Fibroblast of the aortic adventitia (primary cell): Measurements from ENCODE around the gene CAMK2B. TPM values are rescaled to one million over a fixed set of nuclear protein-coding genes. Genes with fewer than 3 reads are reported as not detected.

Experiments used
- DNase-seq: peaks from one replicate; pipeline ENCODE4 v3.0.0-alpha.2; 2010; ENCODE audit warnings: low read depth
- H3K4me3 ChIP-seq: 2 replicates; pipeline ENCODE4 v1.5.1; 2011; ENCODE audit warnings: low read depth, mild to moderate bottlenecking, control low read depth, low read length, moderate library complexity
- total RNA-seq: library from RNA; depleted of rRNA; stranded (reverse); fragments of >200 nt; gene quantifications from 2 replicates; pipeline ENCODE4 v1.2.3, GENCODE V29; 2012; ENCODE audit warnings: low replicate concordance
- TF ChIP-seq, protein P1 (sequence below): IDR thresholded peaks from 2 replicates; pipeline ENCODE4 v1.5.1; 2011; ENCODE audit warnings: mild to moderate bottlenecking, low read length, control low read depth, inconsistent platforms; ENCODE audit not compliant: insufficient read depth

CAMK2B gene
- total RNA-seq, 1 donor, result 6.4 TPM

DNA sequence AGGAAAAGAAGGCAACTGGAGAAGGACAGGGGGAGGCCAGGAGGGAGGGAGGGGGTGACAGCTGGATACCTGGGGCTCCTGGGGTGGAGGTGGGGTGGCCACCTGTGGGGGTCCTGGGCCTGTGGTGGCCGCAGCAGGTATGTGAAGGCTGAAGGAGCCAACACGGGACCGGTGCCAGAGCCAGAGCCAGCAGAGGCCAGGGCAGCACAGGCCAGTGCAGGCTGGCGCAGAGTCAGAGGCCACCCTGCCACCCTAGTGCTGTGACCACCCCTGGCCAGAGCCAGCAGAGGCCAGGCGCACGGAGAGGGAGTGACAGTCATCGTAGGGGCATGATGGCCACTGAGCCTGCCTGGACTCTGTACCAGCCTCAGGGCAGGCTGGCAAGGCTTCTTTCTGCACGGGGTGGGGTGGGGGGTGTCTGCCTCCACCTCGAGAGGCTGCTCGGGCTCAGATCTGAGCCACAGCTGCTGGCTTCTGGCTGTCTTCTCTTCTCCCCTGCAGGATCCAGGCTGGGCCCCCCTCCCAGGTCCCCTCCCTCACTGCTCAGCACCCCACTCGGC is 95.8 kb downstream of the CAMK2B start:
- no peak for DNase-seq
- TF ChIP-seq, protein P1, sequence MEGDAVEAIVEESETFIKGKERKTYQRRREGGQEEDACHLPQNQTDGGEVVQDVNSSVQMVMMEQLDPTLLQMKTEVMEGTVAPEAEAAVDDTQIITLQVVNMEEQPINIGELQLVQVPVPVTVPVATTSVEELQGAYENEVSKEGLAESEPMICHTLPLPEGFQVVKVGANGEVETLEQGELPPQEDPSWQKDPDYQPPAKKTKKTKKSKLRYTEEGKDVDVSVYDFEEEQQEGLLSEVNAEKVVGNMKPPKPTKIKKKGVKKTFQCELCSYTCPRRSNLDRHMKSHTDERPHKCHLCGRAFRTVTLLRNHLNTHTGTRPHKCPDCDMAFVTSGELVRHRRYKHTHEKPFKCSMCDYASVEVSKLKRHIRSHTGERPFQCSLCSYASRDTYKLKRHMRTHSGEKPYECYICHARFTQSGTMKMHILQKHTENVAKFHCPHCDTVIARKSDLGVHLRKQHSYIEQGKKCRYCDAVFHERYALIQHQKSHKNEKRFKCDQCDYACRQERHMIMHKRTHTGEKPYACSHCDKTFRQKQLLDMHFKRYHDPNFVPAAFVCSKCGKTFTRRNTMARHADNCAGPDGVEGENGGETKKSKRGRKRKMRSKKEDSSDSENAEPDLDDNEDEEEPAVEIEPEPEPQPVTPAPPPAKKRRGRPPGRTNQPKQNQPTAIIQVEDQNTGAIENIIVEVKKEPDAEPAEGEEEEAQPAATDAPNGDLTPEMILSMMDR, result no peak
- no peak overlapping the region for H3K4me3 ChIP-seq

DNA sequence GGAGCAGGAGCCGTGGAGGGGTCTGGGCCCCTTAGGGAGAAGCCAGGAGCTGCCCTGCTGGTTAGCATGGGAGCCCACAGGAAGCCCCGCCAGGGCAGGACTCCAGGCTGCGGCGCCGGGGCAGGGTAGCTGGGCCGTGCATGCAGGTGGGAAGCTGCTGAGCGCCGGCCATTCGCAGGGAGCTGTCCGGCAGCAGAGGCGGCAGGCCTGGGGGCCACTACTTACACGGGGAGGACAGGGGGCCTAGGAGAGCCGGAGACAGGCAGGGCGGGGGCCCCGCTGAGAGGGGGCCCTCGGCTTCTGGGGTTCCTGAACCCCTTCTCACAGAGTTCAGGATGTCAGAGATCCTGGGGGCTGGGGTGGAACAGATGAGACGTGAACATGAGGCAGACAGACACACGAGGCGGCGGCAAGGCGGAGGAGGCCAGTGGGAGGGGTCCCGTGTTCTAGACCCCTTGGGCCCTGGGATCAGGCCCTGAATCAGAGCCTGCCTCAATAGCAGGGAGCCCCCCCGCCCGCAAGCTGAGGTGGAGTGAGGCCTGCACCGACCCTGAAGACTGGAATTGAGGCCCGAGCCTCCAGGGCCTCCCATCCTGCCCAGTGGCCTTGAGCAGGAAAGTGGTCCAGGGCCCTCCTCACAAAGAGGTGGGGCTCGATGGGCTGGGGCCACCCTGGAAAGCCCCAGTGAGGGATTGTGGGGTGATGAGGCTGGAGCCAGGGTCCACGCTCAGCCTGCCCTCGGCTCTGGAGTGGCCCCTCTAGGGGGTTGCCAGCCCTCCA is 96.6 kb downstream of the CAMK2B start:
- no peak for DNase-seq
- TF ChIP-seq, protein P1, result no peak
- no peak overlapping the region for H3K4me3 ChIP-seq

DNA sequence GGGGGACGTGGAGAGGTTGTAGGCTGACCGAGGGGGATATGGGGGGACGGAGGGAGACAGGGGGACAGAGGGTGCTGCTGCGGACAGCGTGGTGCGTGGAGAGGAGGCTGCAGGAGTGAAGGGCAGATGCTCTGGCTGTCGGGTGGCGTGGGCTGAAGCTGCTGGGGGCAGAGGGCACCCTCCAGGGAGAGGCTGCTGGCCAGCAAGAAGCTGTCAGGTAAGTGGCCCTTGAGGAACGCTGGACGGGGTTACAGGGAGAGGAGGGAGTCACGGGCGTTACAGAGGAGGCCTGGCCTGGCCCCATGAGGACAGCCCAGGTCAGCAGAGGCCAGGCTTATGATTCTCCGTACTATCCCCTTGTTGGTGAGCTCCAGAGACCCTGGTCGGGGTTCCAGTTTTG is 97.5 kb downstream of the CAMK2B start:
- TF ChIP-seq, protein P1, result no peak
- H3K4me3 ChIP-seq, result no peak overlapping the region
- DNase-seq, result no peak

DNA sequence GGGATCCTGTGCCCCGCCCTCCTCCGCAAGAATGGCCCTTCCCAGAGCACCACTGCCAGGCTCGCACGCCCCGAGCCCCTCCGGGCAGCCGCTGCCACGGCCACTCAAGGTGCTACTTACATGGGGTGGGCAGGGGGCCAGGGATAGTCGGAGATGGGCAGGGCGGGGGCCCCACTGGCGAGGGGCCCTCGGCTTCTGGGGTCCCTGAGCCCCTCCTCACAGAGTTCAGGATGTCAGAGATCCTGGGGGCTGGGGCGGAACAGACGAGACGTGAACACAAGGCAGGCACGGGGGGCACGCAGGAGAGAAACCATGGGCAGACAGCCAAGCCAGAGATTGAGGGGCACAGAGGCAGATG is 99.0 kb downstream of the CAMK2B start:
- H3K4me3 ChIP-seq, result no peak overlapping the region
- TF ChIP-seq, protein P1, result no peak
- no peak for DNase-seq

DNA sequence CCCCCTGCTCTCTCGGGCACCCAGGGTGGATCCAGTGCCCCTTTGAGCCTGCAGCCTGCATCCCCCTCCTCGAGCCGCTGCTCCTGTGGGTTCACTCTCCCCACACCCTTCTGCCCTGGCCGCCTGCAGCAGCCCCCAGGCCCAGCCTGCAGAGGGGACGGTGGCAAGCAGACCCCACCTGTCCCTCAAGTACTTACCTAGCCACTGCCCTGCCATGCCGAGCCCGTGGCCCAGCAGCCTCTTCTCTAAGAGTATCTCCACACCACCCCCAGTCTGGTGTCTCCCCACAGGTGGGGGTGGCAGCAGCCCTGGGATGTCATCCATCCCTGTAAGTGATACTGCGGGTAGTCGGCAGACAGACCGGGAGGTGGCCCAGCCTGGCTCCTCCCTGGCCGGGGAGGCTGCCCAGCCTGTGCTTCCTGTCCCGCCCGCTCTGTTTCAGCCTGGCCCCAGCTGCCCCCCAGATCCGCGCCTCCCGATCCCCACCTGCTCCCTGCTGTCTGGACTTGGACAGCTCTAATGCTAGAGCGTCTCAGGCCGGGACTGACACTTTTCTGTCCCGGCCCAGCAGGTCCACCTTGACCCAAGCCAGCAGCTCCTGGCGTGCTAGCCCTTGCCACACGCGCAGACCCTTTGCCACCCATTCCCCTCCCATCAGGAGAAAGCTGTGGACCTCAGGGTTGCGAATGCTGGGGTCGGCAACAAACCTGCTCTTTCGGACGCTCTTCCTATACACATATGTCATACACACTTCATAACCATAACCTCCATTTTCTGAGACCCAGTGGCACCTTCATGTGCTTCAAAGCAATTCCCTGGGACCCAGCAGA is 99.6 kb downstream of the CAMK2B start:
- TF ChIP-seq, protein P1, result no peak
- no peak overlapping the region for H3K4me3 ChIP-seq
- DNase-seq, result no peak

DNA sequence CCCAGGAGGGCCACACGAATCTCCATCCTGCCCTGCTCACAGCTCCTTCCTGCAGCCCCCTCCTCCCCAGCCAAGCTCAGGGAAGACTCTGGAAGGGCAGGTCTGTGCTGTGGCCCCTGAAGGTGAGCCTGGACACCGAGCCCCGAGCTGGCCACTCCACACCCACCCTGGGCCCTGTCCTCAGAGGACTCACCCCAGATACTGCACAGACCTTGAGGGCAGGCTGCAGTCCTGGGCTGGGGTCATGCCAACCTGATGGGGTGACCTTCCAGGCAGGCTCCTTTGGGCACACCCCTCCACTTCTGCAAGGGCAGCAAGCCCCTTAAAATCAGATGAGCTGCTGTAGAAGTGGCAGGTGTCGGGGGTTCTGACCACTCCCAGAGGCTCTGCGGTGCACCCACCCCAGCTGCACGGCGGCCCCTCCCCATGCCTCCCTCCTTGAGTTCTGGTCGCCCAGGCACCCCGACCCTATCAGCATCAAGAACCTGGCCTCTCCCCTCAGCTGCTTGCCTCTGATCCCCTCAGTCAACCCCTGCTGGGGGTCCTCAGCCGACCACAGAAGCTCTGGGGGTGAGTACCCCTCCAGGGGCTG is 100.3 kb downstream of the CAMK2B start:
- TF ChIP-seq, protein P1, result no peak

More for the DNA sequence above, 100.3 kb downstream of the CAMK2B start:
- H3K4me3 ChIP-seq, result no peak overlapping the region
- no peak for DNase-seq
